Hematopoietic multipotent progenitor cell treated with erythropoietin and hydrocortisone succinate and interleukin-3 and kit ligand, for 15 days (in vitro differentiated cells): Measurements from ENCODE around the gene XPNPEP2.

Experiments
- DNase-seq: peaks from one replicate; pipeline ENCODE4 v3.0.0-alpha.2; 2015; ENCODE audit warnings: low spot score

The XPNPEP2 gene, protein sequence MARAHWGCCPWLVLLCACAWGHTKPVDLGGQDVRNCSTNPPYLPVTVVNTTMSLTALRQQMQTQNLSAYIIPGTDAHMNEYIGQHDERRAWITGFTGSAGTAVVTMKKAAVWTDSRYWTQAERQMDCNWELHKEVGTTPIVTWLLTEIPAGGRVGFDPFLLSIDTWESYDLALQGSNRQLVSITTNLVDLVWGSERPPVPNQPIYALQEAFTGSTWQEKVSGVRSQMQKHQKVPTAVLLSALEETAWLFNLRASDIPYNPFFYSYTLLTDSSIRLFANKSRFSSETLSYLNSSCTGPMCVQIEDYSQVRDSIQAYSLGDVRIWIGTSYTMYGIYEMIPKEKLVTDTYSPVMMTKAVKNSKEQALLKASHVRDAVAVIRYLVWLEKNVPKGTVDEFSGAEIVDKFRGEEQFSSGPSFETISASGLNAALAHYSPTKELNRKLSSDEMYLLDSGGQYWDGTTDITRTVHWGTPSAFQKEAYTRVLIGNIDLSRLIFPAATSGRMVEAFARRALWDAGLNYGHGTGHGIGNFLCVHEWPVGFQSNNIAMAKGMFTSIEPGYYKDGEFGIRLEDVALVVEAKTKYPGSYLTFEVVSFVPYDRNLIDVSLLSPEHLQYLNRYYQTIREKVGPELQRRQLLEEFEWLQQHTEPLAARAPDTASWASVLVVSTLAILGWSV

DNA sequence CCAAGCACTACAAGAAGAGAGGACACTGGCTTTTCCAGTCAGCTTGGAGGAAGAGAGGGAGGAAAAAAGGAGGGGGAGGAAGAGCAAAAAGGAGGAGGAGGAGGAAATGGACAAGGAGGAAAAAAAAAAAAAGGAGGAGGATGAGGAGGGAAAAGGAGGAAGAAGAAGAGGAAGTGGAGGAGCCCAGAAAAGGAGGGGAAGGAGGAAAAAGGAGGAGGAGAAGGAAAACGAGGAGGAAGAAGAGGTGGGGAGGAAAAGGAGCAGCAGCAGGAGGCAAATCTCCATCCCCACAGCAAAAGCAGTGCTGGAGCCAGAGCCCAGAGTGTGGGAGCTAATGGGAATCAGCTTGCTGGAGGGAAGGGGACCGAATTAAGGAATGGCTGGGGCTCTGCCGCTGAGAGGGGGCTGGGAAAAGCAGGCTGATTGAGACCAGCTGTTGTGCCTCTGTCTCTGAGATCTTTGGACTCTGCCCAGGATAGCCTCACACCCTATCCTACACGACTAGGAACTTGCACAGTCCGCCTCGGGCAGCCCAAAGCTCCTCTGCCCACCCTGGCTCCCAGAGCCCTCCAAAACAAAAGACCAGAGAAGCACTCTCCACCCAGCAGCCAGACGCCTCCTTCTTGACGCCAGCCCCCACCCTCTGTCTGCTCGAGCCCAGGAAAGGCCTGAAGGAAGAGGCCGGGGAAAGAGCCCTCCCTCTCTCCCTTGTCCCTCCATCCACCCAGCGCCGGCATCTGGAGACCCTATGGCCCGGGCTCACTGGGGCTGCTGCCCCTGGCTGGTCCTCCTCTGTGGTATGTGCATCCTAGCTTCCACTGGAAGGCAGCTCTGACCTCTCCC, at the start of gene XPNPEP2:
XPNPEP2 (plus strand) TSS at position 514 of the 843 bp plus-strand sequence; CDS start at position 749, 235 bp downstream.
- DNase-seq, result no peak

DNA sequence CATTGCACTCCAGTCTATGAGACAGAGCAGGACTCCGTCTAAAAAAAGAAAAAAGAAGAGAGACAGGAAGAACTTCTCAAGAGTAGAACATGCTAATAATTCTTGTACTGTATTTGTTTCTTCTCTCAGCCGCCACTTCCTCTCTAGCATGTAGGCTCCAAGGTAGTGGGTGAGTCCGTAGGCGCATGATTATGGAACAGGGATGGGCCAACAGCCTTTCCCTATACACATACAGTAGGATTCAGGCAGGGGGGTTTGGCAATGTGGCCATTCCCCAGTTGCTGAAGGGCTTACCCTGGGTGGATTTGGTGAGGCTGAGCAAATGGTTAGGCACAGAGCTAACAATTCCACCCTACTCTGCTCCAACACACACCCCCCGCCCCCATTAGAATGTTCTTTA, 49.0 kb upstream of the XPNPEP2 start:
- DNase-seq, result no peak

DNA sequence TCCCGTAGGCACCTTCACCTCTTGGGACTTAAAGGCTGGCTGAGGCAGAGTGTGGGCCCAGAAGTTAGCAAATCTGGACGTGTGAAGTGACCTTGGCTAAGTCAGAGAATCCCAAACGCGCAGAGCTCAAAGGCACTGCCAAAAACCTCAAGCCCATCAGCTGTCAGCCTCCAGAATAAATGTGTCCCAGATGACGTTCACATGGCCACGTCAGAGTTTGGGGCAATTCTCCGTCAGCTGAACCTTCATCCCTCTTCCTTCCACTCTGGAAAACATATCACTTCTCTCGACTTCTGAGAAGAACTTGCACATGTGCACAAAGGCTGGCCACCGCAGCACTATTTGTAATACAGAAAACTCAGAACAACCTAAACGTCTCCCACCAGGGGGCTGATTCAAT, 48.3 kb upstream of the XPNPEP2 start:
- DNase-seq, result no peak

DNA sequence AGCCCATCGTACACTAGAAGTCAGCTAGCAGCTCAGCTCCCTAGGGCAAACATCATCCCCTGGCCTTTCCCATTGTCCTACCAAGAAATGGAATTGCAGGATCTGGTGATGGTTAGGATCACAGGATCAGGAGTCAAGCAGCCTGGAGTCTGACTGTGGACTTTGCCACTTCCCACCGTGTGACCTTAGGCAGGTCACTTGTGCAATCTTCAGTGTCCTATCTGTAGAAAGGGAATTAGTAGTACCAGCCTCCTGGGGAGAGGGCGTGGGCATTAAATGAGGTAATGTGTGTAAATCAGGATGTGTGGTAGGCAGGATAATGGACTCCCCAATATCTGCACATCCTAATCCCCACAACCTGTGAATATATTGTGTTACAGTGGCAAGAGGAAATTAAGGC, 45.4 kb upstream of the XPNPEP2 start:
- no peak for DNase-seq

DNA sequence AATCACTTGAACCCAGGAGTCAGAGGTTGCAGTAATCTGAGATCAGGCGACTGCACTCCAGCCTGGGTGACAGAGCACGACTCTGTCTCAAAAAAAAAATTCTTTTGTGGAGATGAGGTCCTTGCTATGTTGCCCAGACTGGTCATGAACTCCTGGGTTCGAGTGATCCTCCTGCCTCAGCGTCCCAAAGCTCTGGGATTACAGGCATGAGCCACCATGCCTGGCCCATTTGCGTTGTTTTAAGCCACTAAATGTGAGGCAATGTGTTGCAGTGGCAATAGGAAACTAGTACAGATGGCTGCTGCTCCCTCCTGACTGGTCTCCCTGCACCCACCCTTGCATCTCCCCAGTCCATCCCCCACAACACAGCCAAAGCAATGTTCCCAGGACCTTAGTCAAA, 44.0 kb upstream of the XPNPEP2 start:
- no peak for DNase-seq

DNA sequence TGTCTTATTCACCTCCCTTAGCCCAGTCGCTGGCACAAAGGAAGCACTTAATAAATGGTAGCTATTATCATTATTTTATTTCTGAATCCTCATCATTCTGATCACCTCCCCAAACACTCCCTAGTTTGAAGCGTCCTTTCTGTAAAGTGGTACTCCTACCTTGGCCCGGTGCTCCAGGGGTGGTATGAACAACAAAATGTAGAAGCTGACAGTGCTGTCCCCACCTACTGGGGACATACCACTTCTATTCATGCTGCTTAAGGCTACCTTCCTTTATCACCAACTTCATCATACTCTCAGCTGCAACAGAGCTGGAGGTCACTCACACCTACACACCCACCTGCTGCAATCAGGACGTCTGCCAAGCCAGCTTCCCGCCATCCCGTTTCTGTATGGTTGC, 43.2 kb upstream of the XPNPEP2 start:
- no peak for DNase-seq

DNA sequence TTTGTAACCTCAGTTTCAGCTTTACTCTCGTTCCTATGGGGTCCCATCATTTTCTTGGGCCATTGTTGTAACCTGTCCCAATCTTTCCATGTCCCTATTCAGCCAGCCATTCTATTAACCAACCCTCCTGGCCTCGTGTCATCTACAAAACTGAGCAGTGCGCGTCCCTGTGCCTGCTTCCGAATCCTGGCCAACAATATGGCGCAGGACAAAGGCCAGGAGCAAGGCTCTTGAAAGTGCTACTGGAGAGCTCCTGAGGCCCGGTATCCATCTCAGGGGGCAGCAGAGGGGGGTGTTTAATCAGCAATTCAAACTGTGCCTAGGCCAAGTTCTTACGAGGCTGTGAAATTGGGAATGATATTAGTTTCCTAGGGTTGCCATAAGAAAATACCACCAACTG, 42.8 kb upstream of the XPNPEP2 start:
- no peak for DNase-seq

DNA sequence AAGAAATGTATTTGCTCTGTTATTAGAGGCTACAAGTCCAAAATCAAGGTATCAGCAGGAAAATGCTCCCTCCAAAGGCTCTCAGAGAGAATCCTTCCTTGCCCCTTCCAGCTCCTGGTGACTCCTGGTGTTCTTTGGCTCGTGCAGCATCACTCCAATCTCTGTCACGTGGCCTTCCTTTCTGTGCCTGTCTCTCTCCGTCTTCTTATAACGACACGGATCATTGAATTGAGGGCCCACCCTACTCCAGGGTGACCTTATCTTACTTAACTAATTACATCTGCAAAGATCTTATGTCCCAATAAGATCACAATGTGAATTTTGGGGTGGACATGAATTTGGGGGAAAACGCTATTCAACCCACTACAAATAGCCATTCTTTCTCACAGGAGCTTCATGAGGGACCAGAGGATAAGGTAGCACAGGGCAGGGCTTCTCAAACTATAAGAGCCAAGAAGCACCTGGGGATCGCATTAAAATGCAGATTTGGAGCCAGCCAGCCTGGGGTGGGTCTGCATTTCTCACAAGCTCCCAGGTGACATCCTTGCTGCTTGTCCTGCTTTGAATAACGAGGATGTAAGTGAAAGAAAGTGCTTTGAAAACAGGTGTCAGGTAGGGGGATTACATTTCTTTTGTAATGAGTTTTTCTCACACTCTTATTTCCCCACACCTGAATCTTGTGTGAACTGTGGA, 42.2 kb upstream of the XPNPEP2 start:
- DNase-seq, result no peak

DNA sequence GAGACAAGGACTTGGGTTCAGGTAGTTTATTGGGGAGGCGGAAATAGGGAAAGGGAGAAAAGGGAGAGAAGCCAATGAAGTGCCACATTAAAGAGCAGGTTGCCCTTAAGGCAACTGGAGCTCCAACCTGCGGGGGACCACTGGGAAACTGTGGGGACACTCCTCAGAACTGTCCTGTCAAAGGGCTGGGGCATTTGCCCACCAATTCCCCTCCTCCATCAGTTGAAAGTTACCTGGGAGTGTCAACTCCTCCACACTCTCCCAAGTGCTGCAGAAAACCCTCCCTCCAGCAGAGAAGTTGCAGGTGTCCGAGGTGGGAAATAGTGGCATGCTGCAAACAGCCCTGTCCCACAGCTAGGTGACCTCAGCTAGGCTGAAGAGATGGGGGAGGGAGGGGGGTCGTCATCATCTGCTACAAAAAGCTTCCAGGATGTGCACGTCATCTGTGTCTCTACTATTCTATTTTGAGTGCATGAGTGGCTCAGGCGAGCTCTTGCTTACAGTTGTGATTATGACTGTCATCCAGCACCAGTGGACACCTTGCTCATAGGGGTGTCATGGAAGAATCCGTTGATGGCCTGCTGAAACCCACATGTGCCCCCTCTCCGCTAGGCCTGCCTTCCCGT, 41.5 kb upstream of the XPNPEP2 start:
- DNase-seq, result no peak

DNA sequence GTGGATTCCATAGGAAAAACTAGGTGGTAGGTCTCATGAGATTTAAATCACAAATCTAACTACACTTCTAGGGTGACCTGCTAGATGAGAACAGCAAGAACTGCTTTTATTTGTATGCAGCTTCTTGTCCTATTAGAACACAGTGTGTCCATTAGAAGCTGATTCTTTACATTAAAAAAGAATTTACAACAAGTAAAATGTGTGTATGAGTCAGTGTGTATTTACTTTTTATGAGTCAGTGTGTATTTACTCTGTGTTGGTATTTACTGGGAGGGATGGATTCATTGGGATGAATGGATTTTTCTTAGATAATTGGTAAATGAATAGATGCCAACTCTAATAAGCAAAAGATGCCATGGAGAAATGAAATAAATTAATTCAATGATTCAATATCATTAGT, 40.6 kb upstream of the XPNPEP2 start:
- no peak for DNase-seq

DNA sequence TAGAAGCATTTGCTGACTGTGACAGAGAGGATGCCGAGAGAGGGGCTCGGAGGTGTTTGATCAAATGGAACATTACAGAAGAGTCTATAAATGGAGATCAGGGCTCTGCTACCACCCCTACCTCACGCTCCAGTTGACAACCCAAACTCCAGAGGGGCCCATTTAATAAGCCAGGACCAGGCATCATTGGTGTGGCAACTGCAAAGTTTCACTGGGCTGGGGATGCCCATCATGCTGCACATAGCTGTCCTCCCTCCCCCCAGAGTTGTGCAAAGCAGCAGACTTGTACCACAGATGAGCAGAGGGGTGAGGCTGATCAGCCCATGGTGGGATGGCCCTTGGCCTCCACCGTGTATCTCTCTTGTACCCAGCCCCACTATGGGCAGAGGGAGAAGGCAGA, 38.2 kb upstream of the XPNPEP2 start:
- no peak for DNase-seq

DNA sequence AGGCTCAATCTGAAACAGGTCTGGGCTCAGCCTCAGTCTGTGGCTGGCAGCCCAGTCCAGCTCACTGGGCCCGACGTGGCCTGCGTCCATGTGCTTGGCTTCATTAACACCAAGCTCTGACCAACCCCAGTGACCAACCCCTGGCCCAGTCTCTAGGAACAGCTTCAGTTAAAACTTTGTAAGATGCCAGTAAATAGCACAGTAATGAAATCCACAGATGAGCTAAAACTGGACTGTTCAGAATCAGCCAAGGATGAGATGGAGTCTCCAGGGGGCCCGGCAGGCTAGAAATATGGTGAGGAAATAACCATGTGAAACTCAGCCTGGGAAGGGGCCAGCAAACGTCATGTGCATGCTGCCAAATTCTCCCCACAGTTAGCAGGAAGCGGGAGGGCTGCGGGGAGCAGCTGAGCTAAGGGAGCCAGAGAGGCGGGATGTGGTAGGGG, 37.1 kb upstream of the XPNPEP2 start:
- no peak for DNase-seq

DNA sequence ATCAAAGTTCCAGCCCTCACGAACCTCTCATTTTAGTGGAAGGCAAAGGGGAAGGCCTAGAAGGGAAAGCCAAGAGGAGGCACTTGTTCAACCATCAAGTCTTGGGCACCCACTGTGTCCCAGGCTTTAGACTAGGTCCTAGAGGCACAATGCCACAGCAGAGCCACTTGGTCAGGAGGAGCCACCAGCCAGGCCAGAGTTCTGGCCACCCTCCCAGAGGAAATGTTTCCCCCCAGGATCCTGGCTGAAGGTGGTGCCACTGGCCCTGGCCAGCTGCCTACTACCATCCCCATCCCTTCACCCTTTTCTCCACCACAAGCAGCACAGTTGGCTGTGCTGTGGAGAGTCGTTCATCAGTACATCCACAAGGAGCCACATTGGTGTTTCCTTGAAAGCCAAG, 34.3 kb upstream of the XPNPEP2 start:
- DNase-seq, result no peak

DNA sequence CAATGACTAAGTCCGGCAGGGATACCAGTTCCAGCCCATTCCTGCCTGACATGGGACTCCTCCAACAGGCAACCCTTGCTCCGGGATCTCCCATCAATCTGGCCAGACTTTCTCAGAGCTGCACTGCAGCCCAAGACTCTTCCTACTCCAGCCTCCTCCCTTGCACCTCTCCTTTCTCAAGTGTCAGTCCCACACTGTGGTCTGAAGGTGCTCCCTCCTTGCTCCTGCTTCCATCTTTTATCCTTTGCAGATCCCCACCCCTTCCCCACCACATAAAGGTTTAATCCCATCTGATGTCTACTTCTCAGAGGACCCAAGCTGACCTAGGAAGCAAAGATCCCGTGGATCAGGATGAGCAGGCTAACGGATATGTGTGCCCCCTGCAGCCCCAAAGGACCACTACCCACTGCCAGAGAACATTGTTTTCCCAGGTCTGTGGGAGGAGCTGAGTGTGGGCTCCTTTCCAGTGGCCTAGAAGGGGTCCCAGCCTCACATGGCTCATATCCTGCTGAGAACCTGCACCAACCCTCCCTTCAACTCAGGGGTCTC, 33.3 kb upstream of the XPNPEP2 start:
- no peak for DNase-seq

DNA sequence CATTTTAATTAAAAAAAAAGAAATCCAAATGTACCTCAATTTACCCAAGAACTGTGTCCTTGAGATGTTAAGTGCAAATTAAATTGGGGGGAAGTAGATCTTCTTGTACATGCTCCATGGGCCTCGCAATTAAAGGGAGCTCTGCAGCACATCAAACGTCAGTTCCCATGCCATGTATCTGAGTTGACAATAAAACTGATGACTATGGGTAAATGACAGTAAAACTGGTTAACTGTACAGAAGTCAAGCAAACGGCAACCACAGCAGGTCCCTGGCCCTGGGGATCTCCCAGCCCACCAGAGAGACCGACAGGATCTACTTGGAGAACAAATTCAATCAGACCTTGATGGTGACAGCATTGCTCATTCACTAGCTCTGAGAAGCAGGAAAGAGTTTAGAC, 32.8 kb upstream of the XPNPEP2 start:
- no peak for DNase-seq

DNA sequence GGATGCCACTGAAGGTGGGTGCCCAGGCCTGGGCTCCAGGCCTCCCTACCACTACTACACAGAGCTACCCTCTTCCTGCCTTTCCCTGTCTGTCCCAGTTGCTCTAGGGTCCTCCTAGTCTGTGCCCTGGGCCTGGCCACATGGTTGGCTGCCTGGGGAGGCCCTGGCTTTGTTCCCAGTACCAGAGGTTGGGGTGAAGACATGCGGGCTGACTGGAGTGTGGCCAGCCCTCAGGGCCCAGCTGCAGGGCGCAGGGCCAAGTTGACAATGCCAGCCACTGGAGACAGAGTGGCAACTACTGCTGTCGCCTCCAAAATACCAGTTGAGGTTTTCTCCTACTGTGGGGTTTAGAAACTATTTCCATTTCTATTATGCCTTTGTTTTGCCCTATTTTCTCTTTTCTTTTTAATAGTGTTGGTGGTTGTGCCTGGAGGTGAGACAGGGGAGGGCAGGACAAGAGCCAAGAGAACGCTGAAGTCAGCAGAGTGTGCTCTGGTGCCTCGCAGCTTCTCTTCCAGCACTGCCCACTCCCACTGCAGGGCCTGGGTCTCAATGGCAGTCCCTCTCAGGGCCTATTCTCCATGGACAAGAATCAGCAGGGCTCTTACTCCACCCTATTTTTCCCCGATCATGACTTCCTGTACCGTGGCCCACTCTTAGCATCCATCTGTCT, 32.2 kb upstream of the XPNPEP2 start:
- DNase-seq, result no peak

DNA sequence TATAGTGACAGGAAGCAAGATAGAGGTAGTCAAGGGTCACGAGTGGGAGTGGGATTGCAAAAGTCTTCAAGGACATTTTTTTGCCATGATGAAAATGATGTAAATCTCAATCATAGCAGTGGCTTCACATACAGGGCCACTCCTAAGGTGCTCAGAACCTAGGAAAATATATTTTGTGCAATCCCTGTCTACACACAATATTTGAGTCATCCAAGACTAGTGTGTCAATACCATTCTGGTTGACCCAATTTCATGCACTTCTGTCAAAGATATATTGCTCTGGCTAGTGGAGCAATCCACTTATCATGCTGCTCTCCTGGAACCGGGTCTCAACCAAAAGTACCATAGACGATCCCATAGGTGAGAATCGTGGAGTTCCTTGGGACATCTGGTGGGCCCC, 24.2 kb upstream of the XPNPEP2 start:
- no peak for DNase-seq

DNA sequence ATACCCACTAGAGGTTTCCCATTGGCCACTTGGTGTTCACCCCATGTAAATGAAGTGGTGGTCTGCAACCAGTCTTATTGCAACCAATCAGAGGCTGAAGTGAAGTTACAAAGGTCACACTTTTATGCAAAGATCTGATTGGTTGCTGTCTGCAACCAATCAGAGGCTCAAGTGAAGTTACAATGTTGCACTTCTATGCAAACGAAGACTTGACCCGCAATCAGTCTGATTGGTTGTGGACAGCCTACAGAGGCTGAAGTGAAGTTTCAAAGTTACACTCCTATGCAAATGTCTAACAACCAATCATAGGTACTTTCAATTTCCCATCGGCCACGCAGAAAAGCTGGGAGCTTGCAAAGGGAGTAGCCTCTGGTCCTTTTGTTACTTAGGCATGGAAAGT, 22.3 kb upstream of the XPNPEP2 start:
- no peak for DNase-seq

DNA sequence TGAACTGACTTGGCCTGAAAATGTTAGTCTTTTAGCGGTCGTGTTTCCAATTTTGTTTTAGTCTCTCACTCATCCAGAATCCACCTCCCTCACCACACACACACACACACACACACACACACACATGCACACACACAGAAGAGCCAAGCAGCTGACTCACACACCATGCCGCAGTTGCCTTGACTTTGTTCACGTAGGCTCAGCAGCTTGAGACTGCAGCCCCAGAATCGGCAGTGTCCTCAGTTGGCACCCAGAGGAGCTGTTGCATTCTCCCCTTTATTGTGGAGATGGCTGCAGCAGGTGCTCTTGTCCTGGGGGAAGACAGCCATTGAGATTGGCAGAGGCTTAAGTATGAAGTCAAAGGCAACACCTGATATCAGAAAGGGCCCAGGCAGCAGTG, 20.9 kb upstream of the XPNPEP2 start:
- no peak for DNase-seq

DNA sequence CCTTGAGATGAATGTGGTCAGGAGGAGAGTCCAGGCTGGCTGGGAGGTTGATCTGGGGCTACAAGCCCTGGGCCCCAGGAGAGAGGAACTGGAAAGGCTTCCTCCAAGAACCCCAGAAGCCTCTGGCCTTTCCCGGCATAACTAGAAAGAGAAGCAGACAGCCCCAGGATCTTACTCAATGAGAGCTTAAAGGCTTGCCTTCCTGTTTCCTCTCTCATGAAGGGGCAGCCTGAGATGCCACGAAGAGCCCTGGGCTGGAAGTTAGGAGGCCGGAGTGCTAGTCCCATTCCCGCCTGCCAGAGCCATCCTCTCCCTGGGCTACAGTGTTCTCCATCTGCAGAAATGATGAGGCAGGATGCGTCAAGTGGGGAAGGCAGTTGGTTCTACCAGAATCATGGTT, 20.1 kb upstream of the XPNPEP2 start:
- DNase-seq, result no peak

DNA sequence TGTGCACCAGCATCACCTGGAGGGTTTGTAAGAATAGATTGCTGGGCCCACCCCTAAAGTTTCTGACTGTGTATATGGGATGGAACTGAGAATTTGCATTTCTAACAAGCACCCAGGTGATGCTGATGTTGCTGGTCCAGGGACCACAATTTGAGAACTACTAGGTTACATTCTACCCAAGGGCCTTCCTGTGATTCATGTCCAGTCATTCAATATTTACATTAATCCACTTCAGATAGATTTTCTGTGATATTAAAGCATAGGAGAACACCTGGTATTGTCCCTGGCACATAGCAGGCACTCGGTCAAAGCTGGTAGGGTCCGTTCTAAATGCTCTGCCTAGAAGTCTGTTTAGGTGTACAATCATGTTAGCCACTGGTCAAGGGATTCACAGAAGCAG, 19.5 kb upstream of the XPNPEP2 start:
- DNase-seq, result no peak
